BLaER1 (cell line): ENCODE data around the gene MMP20.

ENCODE experiments used
- H3K27ac ChIP-seq: shearing (Covaris generic); formaldehyde crosslinking; 2 replicates; pipeline ENCODE4 v1.8.1; 2022
- H3K27me3 ChIP-seq: shearing (Covaris generic); formaldehyde crosslinking; 2 replicates; pipeline ENCODE4 v1.8.1; 2022
- H3K36me3 ChIP-seq: shearing (Covaris generic); formaldehyde crosslinking; 2 replicates; pipeline ENCODE4 v1.8.1; 2022
- H3K4me1 ChIP-seq: shearing (Covaris generic); formaldehyde crosslinking; 2 replicates; pipeline ENCODE4 v1.8.1; 2022
- H3K4me2 ChIP-seq: shearing (Covaris generic); formaldehyde crosslinking; 2 replicates; pipeline ENCODE4 v1.8.1; 2022
- H3K4me3 ChIP-seq: shearing (Covaris generic); formaldehyde crosslinking; 2 replicates; pipeline ENCODE4 v1.8.1; 2022
- H3K9ac ChIP-seq: shearing (Covaris generic); formaldehyde crosslinking; 2 replicates; pipeline ENCODE4 v1.8.1; 2022
- H3K9me3 ChIP-seq: shearing (Covaris generic); formaldehyde crosslinking; 2 replicates; pipeline ENCODE4 v1.8.1; 2022
- H4K20me1 ChIP-seq: shearing (Covaris generic); formaldehyde crosslinking; 2 replicates; pipeline ENCODE4 v1.8.1; 2022
- Cebpa-rat ChIP-seq: shearing (Covaris generic); IDR thresholded peaks from 2 replicates; pipeline ENCODE4 v1.8.1; 2022

The MMP20 gene

DNA sequence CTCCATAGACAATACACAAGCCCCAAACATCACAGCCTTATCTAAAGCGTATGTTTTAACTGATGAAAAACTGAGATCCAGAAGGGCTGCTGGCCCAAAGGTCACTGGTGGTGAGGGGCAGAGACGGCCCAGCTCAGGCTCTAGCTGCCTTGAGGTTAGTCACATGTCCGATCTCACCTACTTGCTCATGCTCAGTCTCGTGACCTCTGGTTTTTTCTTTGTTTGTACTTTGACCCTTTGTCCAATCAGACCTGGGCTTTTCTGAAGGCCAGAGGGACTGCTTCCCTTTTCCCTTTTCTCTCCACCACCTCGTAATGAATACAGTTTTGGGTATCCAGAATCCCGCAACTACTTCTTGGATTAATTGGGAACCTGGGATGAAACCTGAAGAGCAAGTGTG lies 28.6 kb downstream of the MMP20 start:
- no peaks in the 10 kb centered on the region for H3K27me3 ChIP-seq
- no peaks in the 10 kb centered on the region for H3K9me3 ChIP-seq
- no peak overlapping the region for H3K4me2 ChIP-seq
- H3K4me1 ChIP-seq = no peaks in the 10 kb centered on the region
- no peaks in the 10 kb centered on the region for H3K36me3 ChIP-seq
- H3K27ac ChIP-seq = no peak overlapping the region
- H4K20me1 ChIP-seq = no peaks in the 10 kb centered on the region
- H3K9ac ChIP-seq = no peak overlapping the region
- no peak for TF ChIP-seq Cebpa-rat
- H3K4me3 ChIP-seq = no peak overlapping the region

DNA sequence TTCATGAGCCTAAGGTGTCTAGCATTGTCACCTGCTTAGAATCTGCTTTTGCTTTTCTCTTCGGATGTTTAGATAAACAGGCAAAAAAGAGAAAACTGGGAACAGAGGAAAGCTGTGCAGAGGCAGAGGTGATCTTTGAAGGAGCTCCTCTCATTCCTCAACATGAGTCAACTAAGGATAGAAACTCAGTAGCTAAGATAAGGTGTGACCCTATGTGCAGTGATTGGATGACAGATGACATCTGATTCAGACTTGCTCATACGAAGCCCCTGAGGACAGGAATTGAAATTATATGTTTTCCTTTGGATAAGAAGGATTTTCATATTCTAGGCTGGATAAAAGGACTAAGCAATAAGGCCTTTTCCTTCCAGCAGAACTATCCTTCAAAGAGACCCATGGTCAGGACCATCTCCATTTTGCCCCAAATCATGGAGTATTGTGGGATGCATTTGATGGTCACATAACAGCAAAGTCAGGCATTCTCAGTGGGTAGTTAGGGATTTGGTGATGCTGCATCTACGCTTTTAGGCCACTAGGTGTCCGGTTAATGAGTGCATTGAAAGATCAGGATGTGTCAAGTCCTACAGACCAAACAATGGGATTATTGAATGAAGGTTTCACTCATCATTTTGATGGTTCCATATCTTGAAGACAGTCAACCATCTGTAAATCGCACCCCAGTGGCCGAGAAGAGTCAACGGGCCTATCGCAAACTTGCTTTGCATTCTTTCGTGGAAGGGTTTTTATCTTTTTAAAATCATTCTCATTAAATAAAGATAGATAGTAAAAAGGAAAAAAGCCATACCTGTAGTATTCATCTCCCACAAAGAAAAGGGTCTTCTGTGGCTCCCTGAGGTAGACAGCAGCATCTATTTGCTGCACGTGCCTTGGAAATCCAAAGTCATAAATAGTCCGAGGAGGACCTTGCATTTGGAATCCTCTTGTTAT lies 32.2 kb downstream of the MMP20 start:
- H3K4me1 ChIP-seq = peaks cover 9% of the 10 kb centered on the region
- no peak overlapping the region for H3K9ac ChIP-seq
- no peaks in the 10 kb centered on the region for H4K20me1 ChIP-seq
- H3K36me3 ChIP-seq = no peaks in the 10 kb centered on the region
- no peak overlapping the region for H3K27ac ChIP-seq
- no peak overlapping the region for H3K4me2 ChIP-seq
- H3K27me3 ChIP-seq = no peaks in the 10 kb centered on the region
- H3K9me3 ChIP-seq = 0 out of 2 replicates have a peak, but pooled peaks cover 3% of the 10 kb centered on the region
- no peak overlapping the region for H3K4me3 ChIP-seq
- no peak for TF ChIP-seq Cebpa-rat

DNA sequence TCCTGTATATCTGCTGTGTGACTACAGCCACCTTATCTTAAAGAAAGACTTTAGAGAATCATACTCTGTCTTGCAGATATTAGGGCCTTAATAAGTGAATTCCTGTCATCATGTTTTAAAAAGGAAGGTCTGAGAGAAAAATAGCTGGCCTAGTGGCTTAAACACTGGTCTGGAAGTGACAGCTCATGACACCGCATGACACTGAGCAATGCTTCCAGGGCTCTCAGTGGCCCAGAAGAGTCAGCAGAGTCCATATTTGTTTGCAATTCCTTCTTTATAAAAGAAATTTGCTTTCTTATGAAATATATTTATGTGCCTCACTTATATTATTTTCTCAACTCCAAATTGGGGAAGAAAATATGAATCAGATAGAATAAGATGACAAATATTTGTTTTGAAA lies 33.0 kb downstream of the MMP20 start:
- Histone ChIP-seq H3K27me3 (no peaks in the 10 kb centered on the region), H4K20me1 (no peaks in the 10 kb centered on the region), H3K4me2 (no peak overlapping the region), H3K36me3 (no peaks in the 10 kb centered on the region), H3K9me3 (peaks cover 6% of the 10 kb centered on the region; the same call in 1 of the 2 replicates), H3K9ac (no peak overlapping the region), H3K27ac (no peak overlapping the region), H3K4me1 (peaks cover 9% of the 10 kb centered on the region), H3K4me3 (no peak overlapping the region)
- no peak for TF ChIP-seq Cebpa-rat

DNA sequence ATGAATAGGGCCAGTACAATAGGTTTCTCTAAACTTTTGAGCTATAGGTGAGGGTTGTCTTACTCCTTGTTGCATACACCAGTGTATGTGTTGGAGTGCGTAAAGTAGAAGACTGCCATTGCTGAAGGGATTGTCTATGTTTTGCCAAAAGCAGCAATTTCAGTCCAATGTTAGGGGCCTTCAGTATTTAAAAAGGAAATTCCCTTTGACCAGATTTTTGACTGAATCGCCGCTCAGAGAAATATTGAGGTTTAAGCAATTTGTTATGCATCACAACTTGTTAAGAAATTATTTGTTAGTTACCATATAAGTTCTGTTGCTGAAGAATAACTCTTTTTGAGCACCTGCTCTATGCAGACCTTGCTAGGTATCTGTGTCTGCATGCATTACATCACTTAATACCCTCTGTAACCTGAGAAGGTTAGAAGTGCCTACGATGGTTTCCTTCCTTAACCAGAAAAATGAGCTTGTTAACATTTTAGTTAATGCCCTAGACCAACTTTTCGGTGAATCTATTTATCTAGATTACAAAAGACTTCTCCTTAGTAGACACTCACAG lies 33.9 kb downstream of the MMP20 start:
- no peak for TF ChIP-seq Cebpa-rat
- H3K4me3 ChIP-seq = no peak overlapping the region
- H3K4me1 ChIP-seq = peaks cover 9% of the 10 kb centered on the region

DNA sequence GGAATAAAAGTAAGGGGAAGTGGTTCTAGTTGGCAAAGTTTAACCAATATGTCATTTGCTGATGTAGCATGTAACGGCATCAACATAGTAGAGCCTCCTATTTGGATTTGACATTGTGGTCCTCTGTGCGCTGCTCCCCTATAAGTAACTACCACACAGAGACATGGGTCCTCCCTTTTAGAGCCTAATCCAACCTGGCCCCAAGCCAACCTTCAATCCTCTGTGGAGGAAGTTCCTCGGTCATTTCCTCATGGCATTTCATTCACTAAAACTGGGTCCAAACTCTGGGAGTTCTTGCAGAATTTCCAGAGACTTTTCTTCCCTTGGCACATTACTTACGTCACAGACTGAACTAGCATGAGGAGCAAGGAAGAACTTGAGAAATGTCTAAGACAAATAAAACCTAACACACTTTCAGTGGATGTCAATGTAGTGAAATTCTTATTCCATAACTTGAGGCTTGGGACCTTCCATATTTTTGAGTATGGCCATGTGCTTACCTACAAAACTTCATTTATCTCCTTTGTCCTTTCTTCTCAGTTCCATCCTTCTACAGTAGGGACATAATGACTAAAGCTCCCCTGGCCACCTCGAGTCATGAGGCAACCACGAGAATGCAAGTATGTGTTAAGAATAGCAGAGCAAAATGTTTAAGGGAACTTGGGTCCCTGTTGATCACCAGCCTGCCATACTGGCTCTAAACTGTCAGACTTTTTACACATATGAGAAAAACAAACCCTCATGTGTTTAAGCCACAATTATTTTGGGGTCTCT lies 34.7 kb downstream of the MMP20 start:
- no peaks in the 10 kb centered on the region for H3K27me3 ChIP-seq
- H3K4me1 ChIP-seq = peaks cover 9% of the 10 kb centered on the region
- no peak overlapping the region for H3K4me3 ChIP-seq
- peaks cover 7% of the 10 kb centered on the region; the same call in 1 of the 2 replicates for H3K9me3 ChIP-seq
- no peaks in the 10 kb centered on the region for H3K36me3 ChIP-seq
- no peak overlapping the region for H3K9ac ChIP-seq
- no peaks in the 10 kb centered on the region for H4K20me1 ChIP-seq
- H3K4me2 ChIP-seq = no peak overlapping the region
- TF ChIP-seq Cebpa-rat = no peak
- no peak overlapping the region for H3K27ac ChIP-seq

More for the DNA sequence above, 33.9 kb downstream of the MMP20 start:
- Histone ChIP-seq H3K27me3 (no peaks in the 10 kb centered on the region), H3K9me3 (peaks cover 7% of the 10 kb centered on the region; the same call in 1 of the 2 replicates), H3K27ac (no peak overlapping the region), H3K9ac (no peak overlapping the region), H3K36me3 (no peaks in the 10 kb centered on the region), H4K20me1 (no peaks in the 10 kb centered on the region), H3K4me2 (no peak overlapping the region)

DNA sequence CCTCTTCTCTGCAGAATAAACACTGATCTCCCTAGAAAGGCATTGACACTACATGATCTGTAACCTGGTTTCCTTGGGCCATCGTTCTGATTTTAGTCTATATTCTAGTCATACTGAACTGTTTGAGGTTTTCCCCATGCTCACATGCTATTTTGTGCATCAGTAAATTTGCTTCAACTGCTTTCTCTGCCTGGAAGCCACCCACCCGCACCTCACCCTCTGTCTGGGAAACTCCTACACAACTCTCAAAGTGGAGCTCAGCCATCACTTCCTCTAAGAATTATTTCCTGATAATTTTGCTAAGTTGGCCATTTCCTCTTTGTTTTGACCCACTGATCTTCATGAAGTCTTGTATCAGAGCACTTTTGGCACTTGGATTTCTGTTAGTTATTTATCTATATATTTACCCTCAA lies 36.1 kb downstream of the MMP20 start:
- no peaks in the 10 kb centered on the region for H4K20me1 ChIP-seq
- H3K27me3 ChIP-seq = no peaks in the 10 kb centered on the region
- peaks cover 13% of the 10 kb centered on the region for H3K9me3 ChIP-seq
- H3K4me3 ChIP-seq = no peak overlapping the region
- no peaks in the 10 kb centered on the region for H3K36me3 ChIP-seq
- H3K27ac ChIP-seq = peak overlapping the region; percentile 24; the same call in 1 of the 2 replicates
- TF ChIP-seq Cebpa-rat = no peak
- H3K4me1 ChIP-seq = peaks cover 9% of the 10 kb centered on the region
- no peak overlapping the region for H3K9ac ChIP-seq
- peak overlapping the region; percentile 46 for H3K4me2 ChIP-seq

DNA sequence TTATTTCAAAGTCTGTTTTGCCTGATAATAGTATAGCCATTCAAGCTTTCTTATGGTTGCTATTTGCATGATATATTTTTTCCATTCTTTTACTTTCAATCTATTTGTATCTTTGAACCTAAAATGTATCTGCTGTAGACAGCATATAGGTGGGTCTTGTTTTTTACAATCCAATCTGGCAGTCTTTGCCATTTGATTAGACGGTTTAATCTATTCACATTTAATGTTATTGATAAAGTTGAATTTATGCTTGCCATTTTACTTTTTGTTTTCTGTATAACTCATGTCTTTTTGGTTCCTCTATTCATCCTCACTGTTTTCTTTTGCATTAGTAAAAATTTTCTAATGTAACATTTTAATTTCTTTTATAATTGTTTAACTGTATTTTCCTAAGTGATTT lies 37.4 kb downstream of the MMP20 start:
- Histone ChIP-seq H4K20me1 (no peaks in the 10 kb centered on the region), H3K27ac (no peak overlapping the region), H3K27me3 (no peaks in the 10 kb centered on the region), H3K36me3 (no peaks in the 10 kb centered on the region), H3K4me3 (no peak overlapping the region), H3K4me2 (no peak overlapping the region), H3K9me3 (peaks cover 20% of the 10 kb centered on the region), H3K4me1 (peaks cover 9% of the 10 kb centered on the region), H3K9ac (no peak overlapping the region)
- TF ChIP-seq Cebpa-rat = no peak

DNA sequence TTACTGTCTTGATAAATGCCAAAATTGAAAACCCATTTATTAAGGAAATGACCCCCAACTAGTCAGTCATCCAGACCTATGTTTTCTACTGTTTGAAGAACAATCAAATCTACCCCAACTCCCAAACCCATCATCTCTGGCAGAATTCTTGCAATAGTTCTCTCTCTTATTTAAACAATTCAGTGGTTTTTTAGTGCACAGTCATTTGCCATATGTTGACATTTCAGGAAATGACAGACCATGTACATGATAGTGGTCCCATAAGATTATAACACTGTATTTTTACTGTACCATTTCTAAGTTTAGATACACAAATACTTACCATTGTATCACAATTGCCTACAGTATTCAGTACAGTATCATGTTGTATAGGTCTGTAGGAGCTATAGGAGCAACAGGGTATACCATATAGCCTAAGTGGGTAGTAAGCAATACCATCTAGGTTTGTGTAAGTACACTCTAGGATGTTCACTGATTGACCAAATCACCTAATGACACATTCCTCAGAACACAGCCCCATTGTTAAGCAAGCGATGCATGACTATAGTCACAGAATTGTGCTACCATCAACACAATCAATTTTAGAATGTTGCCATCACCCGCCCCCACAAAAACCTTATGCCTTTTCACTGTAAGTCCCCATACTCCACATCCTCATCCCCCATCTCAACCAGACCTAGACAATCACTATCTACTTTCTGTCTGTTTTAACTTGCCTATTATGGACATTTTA lies 41.8 kb downstream of the MMP20 start:
- H3K36me3 ChIP-seq = no peaks in the 10 kb centered on the region
- no peaks in the 10 kb centered on the region for H4K20me1 ChIP-seq
- no peak for TF ChIP-seq Cebpa-rat
- H3K4me2 ChIP-seq = no peak overlapping the region
- no peaks in the 10 kb centered on the region for H3K4me1 ChIP-seq
- no peak overlapping the region for H3K4me3 ChIP-seq
- H3K27ac ChIP-seq = no peak overlapping the region
- peaks cover 17% of the 10 kb centered on the region for H3K9me3 ChIP-seq
- no peak overlapping the region for H3K9ac ChIP-seq
- no peaks in the 10 kb centered on the region for H3K27me3 ChIP-seq

DNA sequence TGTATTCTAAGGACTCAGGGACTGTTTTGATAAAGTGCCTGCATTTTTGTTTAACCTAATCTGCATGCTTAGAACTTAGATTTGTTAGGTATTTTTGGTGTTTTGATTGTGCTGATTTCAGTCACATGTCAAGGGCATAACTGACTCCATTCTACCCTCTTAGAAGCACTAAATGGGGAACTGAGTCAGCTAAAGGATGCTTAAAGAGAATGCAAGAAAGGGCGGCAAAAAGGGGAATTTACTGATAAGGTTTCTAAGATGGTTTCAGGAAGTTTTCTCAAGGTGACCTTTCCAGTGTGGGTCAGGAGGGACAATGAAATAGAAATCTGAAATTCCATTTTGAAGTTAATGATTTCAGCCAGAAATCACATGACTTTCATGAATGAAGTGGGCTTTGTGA lies 43.0 kb downstream of the MMP20 start:
- TF ChIP-seq Cebpa-rat = no peak
- no peak overlapping the region for H3K4me2 ChIP-seq

More for the DNA sequence above, 43.0 kb downstream of the MMP20 start:
- Histone ChIP-seq H3K27me3 (no peaks in the 10 kb centered on the region), H3K27ac (no peak overlapping the region), H3K36me3 (no peaks in the 10 kb centered on the region), H4K20me1 (no peaks in the 10 kb centered on the region), H3K9ac (no peak overlapping the region), H3K4me3 (no peak overlapping the region), H3K4me1 (peaks cover 7% of the 10 kb centered on the region), H3K9me3 (peaks cover 15% of the 10 kb centered on the region)
